Endothelial cell of umbilical vein (primary cell): ENCODE measurements around the gene UBE2I. TPM values are rescaled to one million over a fixed set of nuclear protein-coding genes. Genes with fewer than 3 reads are reported as not detected.

Experiments
- BruUV-seq: library from RNA; stranded (reverse); fragments of 400-500 nt; replicated peaks from 2 replicates; lab custom pipeline; 2021; lab: Mats Ljungman, UMichigan
- CTCF ChIA-PET: fragments of 300-600, 350-600 bp; sonication (Branson Sonifier 250); formaldehyde crosslinking; loops from one replicate; lab custom pipeline; 2021; ENCODE audit warnings: antibody characterized with exemption, inconsistent platforms; lab: Charles Lee
- POLR2A ChIA-PET: fragments of 300-600, 350-600 bp; sonication (Branson Sonifier 250); formaldehyde crosslinking; loops from one replicate; lab custom pipeline; 2021; ENCODE audit warnings: antibody characterized with exemption, inconsistent platforms; lab: Charles Lee
- DNase-seq: peaks from one replicate; pipeline ENCODE4 v3.0.0-alpha.2; 2011; ENCODE audit warnings: low read depth, low spot score
- FAIRE-seq: peaks from 2 replicates; lab custom pipeline; 2011; peaks lifted over from hg19 to GRCh38; lab: Jason Lieb, UNC
- H2AFZ ChIP-seq: 2 replicates; pipeline ENCODE4 v1.6.0; 2012; ENCODE audit warnings: low read depth, low read length, control low read depth, inconsistent platforms
- H3K27ac ChIP-seq: 2 replicates; pipeline ENCODE4 v1.5.1; 2011; ENCODE audit warnings: low read depth, mild to moderate bottlenecking, control low read depth, low read length, moderate library complexity; ENCODE audit not compliant: insufficient read depth
- H3K27me3 ChIP-seq, 2 experiments: 2 replicates each; pipeline versions ENCODE4 v1.6.0 to v1.6.1; 2011; ENCODE audit warnings: low read length in 2 of 2, mixed read lengths in 1 of 2; ENCODE audit not compliant: control insufficient read depth in 2 of 2, insufficient read depth in 2 of 2
- H3K36me3 ChIP-seq, 2 experiments: 2 replicates in 1 of 2; 3 replicates in 1 of 2; pipeline ENCODE4 v1.5.1; 2011; ENCODE audit warnings: low read length in 2 of 2, mild to moderate bottlenecking in 1 of 2, moderate library complexity in 1 of 2; ENCODE audit not compliant: control insufficient read depth in 2 of 2, insufficient read depth in 2 of 2; ENCODE audit errors: extremely low read depth in 1 of 2
- H3K4me1 ChIP-seq: 3 replicates; pipeline ENCODE4 v1.5.1; 2011; ENCODE audit warnings: mild to moderate bottlenecking, low read length; ENCODE audit not compliant: control insufficient read depth, insufficient read depth; ENCODE audit errors: extremely low read depth
- H3K4me2 ChIP-seq: 2 replicates; pipeline ENCODE4 v1.6.1; 2011; ENCODE audit warnings: low read length, control low read depth, mixed read lengths; ENCODE audit not compliant: insufficient read depth
- H3K4me3 ChIP-seq, 3 experiments: fragments of 200-600 bp in 1 of 3; sonication (generic), shearing (Covaris generic) in 1 of 3; replicated peaks in 1 of 3; 2 replicates each; pipeline ENCODE4 v1.5.1; 2011 to 2016; ENCODE audit warnings: control low read depth in 3 of 3, low read length in 3 of 3, mild to moderate bottlenecking in 2 of 3, inconsistent platforms in 1 of 3, low read depth in 1 of 3, moderate library complexity in 1 of 3; ENCODE audit not compliant: insufficient read depth in 1 of 3
- H3K79me2 ChIP-seq: 2 replicates; pipeline ENCODE4 v1.6.0; 2012; ENCODE audit warnings: low read length, inconsistent platforms; ENCODE audit not compliant: control insufficient read depth, insufficient read depth
- H3K9ac ChIP-seq: replicated peaks from 2 replicates; pipeline ENCODE3; 2011; ENCODE audit warnings: low read length, control low read depth; ENCODE audit not compliant: insufficient read depth; ENCODE audit errors: extremely low read depth
- H3K9me1 ChIP-seq: replicated peaks from 3 replicates; pipeline ENCODE4 v1.6.0; 2011; ENCODE audit warnings: mild to moderate bottlenecking, low read length; ENCODE audit not compliant: control insufficient read depth, insufficient read depth; ENCODE audit errors: extremely low read depth
- H3K9me3 ChIP-seq: replicated peaks from 2 replicates; pipeline ENCODE4 v1.5.1; 2012; ENCODE audit warnings: low read length, inconsistent platforms; ENCODE audit not compliant: control insufficient read depth, insufficient read depth
- H4K20me1 ChIP-seq: replicated peaks from 2 replicates; pipeline ENCODE3; 2011; ENCODE audit warnings: mild to moderate bottlenecking, low read length; ENCODE audit not compliant: control insufficient read depth, insufficient read depth; ENCODE audit errors: extremely low read depth
- CTCF ChIP-seq, 2 donors: IDR thresholded peaks; 1 replicate in 1 of 2; 2 replicates in 1 of 2; pipeline ENCODE4 v1.5.1; 2011; ENCODE audit warnings: low read length in 2 of 2, mild to moderate bottlenecking in 2 of 2, moderate library complexity in 2 of 2, control low read depth in 1 of 2, inconsistent platforms in 1 of 2, low read depth in 1 of 2; ENCODE audit not compliant: insufficient read depth in 1 of 2; ENCODE audit errors: extremely low read depth in 1 of 2
- EZH2 ChIP-seq: IDR thresholded peaks from 2 replicates; pipeline ENCODE4 v1.6.1; 2012; ENCODE audit warnings: borderline replicate concordance, low read depth, mild to moderate bottlenecking, moderate library complexity, low read length, inconsistent platforms; ENCODE audit not compliant: severe bottlenecking
- FOS ChIP-seq: IDR thresholded peaks from 2 replicates; pipeline ENCODE4 v1.6.1; 2011; ENCODE audit warnings: mild to moderate bottlenecking, low read length, moderate library complexity, borderline replicate concordance; ENCODE audit not compliant: insufficient read depth
- GATA2 ChIP-seq: IDR thresholded peaks from 2 replicates; pipeline ENCODE4 v1.7.0; 2011; ENCODE audit warnings: low read depth, mild to moderate bottlenecking, moderate library complexity, mixed read lengths, low read length; ENCODE audit not compliant: insufficient read length, insufficient read depth
- JUN ChIP-seq: IDR thresholded peaks from 2 replicates; pipeline ENCODE4 v1.6.1; 2011; ENCODE audit warnings: borderline replicate concordance, low read depth; ENCODE audit not compliant: insufficient read length, insufficient read depth
- MYC ChIP-seq: IDR thresholded peaks from one replicate; pipeline ENCODE4 v1.6.1; 2011; ENCODE audit warnings: mild to moderate bottlenecking, low read depth, low read length
- POLR2A ChIP-seq: IDR thresholded peaks from 2 replicates; pipeline ENCODE4 v1.6.1; 2012; ENCODE audit warnings: low read depth, mild to moderate bottlenecking, control low read depth, low read length
- POLR2AphosphoS5 ChIP-seq: IDR thresholded peaks from 2 replicates; pipeline ENCODE4 v1.6.1; 2012; ENCODE audit warnings: low read depth, mild to moderate bottlenecking, control low read depth, low read length, moderate library complexity; ENCODE audit not compliant: insufficient read depth
- dilution Hi-C: fragments of 300-500 bp; cut with MboI; formaldehyde crosslinking; loops from one replicate; pipeline ENCODE4 v1.15.0; 2019; ENCODE audit warnings: low sequenced_read_pairs; ENCODE audit not compliant: extremely low pct_ligation_motif_present
- intact Hi-C: fragments of 100-400 bp; cut with micrococcal nuclease; formaldehyde crosslinking; loops from one replicate; pipeline ENCODE4 v1.10.0; 2022
- polyA plus RNA-seq, 4 experiments: library from polyadenylated mRNA; depleted of rRNA in 3 of 4; stranded (reverse) in 3 of 4; unstranded in 1 of 4; fragments of >200 nt; gene quantifications; 2 replicates each; pipeline versions ENCODE4 v1.2.1 to v1.2.3, GENCODE V29; 2011 to 2012; ENCODE audit warnings: missing spikeins in 1 of 4
- total RNA-seq: library from RNA; stranded (reverse); gene quantifications from 2 replicates; pipeline ENCODE4 v1.2.3, GENCODE V29; 2021
- TF ChIP-seq, protein P1 (sequence below): IDR thresholded peaks from 2 replicates; pipeline ENCODE4 v1.6.1; 2011; ENCODE audit not compliant: insufficient read depth, insufficient read length

The UBE2I gene
- total and polyA plus RNA-seq, 2 donors (not counting 3 experiments of a cell fraction or from before 2014, with no cell fraction given), result 122 to 233 TPM

DNA sequence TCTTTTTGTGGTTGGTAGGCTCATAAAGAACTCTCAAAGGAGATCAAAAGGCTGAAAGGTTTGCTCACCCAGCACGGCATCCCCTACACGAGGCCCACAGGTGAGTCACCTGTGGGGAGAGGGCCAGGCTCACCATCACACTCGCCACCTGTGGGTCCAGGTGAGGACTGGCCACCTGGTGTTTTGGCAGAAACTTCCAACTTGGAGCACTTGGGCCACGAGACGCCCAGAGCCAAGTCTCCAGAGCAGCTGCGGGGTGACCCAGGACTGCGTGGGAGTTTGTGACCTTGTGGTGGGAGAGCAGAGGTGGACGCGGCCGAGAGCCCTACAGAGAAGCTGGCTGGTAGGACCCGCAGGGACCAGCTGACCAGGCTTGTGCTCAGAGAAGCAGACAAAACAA lies 53.4 kb downstream of the UBE2I start:
- Histone ChIP-seq H3K4me2 (no peak overlapping the region), H3K27me3 (no peaks in the 10 kb centered on the region), H3K4me1 (no peaks in the 10 kb centered on the region), H3K79me2 (peaks cover 12% of the 10 kb centered on the region), H3K9ac (no peak overlapping the region), H3K27ac (no peak overlapping the region), H2AFZ (no peak overlapping the region), H3K4me3 (no peak overlapping the region), H3K36me3 (peaks cover 14 to 41% of the 10 kb centered on the region in 2 experiments), H3K9me1 (no peaks in the 10 kb centered on the region), H3K9me3 (no peaks in the 10 kb centered on the region), H4K20me1 (no peaks in the 10 kb centered on the region)
- intact Hi-C loops (no loop called here), dilution Hi-C loops (no loop called here)
- TSS peak; percentile 38 for BruUV-seq
- no peak for DNase-seq
- CTCF ChIA-PET, result interaction anchor here (0.6 to 3.1 kb wide), 18 partner anchors 8 to 402 kb away, joined by 3 to 24 read pairs (median 4); partner anchors contain the start of genes GNPTG, TSR3 and UQCC4
- FAIRE-seq, result no peak
- TF ChIP-seq JUN (no peak), MYC (no peak), FOS (no peak), POLR2A (no peak), CTCF (IDR thresholded peaks at IDR 0.05; ENCODE audit: extremely low read depth in 1 of 2, insufficient read depth in 1 of 2, low read depth in 1 of 2, low read length in 2 of 2) (no peak), GATA2 (no peak), POLR2AphosphoS5 (no peak), EZH2 (no peak)
- TF ChIP-seq, protein P1, sequence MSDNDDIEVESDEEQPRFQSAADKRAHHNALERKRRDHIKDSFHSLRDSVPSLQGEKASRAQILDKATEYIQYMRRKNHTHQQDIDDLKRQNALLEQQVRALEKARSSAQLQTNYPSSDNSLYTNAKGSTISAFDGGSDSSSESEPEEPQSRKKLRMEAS, result no peak
- POLR2A ChIA-PET, result no interaction called here
